ENCODE results near the gene FMN1. TPM values are rescaled to one million over a fixed set of nuclear protein-coding genes. Genes with fewer than 3 reads are reported as not detected.

The FMN1 gene
- total and polyA plus RNA-seq, 12 donors, result 0.22 to 5.5 (median 3.3) TPM

GRCh38 chr15:33051528-33051927 is 143.0 kb downstream of the FMN1 start:
- TF ChIP-seq, protein P1, sequence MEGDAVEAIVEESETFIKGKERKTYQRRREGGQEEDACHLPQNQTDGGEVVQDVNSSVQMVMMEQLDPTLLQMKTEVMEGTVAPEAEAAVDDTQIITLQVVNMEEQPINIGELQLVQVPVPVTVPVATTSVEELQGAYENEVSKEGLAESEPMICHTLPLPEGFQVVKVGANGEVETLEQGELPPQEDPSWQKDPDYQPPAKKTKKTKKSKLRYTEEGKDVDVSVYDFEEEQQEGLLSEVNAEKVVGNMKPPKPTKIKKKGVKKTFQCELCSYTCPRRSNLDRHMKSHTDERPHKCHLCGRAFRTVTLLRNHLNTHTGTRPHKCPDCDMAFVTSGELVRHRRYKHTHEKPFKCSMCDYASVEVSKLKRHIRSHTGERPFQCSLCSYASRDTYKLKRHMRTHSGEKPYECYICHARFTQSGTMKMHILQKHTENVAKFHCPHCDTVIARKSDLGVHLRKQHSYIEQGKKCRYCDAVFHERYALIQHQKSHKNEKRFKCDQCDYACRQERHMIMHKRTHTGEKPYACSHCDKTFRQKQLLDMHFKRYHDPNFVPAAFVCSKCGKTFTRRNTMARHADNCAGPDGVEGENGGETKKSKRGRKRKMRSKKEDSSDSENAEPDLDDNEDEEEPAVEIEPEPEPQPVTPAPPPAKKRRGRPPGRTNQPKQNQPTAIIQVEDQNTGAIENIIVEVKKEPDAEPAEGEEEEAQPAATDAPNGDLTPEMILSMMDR (IDR thresholded peaks at IDR 0.05), result no peak
- no peaks in the 10 kb centered on the region for H3K4me1 ChIP-seq
- intact Hi-C loops (cut with DNase I), result no loop called here
- H3K9me3 ChIP-seq, result peaks cover 0 to 17% (median 0%) of the 10 kb centered on the region in 11 donors
- no peaks in the 10 kb centered on the region for H3K36me3 ChIP-seq
- no peak for DNase-seq
- H3K27ac ChIP-seq, result no peak overlapping the region
- H3K27me3 ChIP-seq, result no peaks in the 10 kb centered on the region
- no peak for ATAC-seq
- WGBS, 2 donors, result 65 to 68% methylated on average over 5 of the region's 5 CpGs
- no peak overlapping the region for H3K4me3 ChIP-seq

- intact Hi-C loops (cut with DNase I), result no loop called here
- 69 to 88% methylated on average over 2 of the region's 2 CpGs for WGBS, 2 donors
- no peak for DNase-seq
Measured at GRCh38 chr15:33048255-33048654, 146.3 kb downstream of the FMN1 start.

DNA sequence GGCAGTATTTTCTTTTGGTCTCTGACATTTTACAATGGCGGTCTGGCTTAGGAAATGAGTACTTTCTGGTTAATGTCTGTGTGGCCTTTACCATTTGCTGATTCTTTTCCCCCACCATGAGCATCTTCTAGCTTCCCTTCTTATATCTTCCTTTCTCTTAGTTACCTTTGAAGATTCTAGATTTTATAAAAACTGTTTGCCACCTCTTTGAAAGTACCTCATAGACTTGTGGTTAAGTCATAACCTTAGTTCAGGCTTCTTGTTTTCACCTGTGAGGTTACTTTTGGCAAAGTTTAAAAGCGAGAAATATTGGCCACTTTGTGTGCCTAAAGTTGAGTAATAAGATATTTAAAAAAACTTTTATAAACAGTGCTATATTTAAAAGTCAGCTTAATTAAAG is 147.4 kb downstream of the FMN1 start:
- Histone ChIP-seq H3K27me3 (no peaks in the 10 kb centered on the region), H3K9me3 (peaks cover 0 to 28% (median 2%) of the 10 kb centered on the region in 11 donors), H3K27ac (no peak overlapping the region), H3K4me1 (no peaks in the 10 kb centered on the region), H3K36me3 (no peaks in the 10 kb centered on the region), H3K4me3 (no peak overlapping the region)
- intact Hi-C loops (cut with DNase I), result no loop called here
- no peak for ATAC-seq
- TF ChIP-seq, protein P1 (IDR thresholded peaks at IDR 0.05), result no peak
- WGBS, 2 donors, result 84 to 85% methylated on average over 2 of the region's 2 CpGs
- no peak for DNase-seq

More at GRCh38 chr15:33048255-33048654, 146.3 kb downstream of the FMN1 start:
- TF ChIP-seq, protein P1 (IDR thresholded peaks at IDR 0.05), result no peak
- Histone ChIP-seq H3K27ac (no peak overlapping the region), H3K4me1 (no peaks in the 10 kb centered on the region), H3K27me3 (no peaks in the 10 kb centered on the region), H3K4me3 (no peak overlapping the region), H3K9me3 (peaks cover 0 to 24% (median 2%) of the 10 kb centered on the region in 11 donors), H3K36me3 (no peaks in the 10 kb centered on the region)
- ATAC-seq, result no peak

DNA sequence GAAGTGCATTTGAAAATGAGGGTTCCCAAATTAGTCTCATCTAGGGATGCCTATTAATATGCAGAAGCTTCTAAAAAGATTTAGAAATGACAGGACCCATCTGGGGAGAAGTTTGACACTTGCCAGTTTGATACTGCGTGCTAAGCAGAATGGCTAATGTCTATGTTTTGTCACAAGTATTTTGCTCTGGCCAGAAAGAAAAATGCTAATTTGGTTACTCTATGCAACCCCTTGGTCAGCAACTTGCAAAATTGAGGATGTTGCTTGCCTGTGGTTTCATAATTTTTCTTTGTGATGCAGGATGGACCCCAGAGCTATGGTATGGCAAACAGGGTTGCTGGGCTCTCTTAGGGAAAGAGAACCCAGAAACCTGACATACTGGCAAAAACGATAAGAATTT is 148.2 kb downstream of the FMN1 start:
- peaks cover 0 to 28% (median 2%) of the 10 kb centered on the region in 11 donors for H3K9me3 ChIP-seq
- no peak for DNase-seq
- WGBS, 2 donors, result 67 to 82% methylated on average over 2 of the region's 2 CpGs
- no peaks in the 10 kb centered on the region for H3K4me1 ChIP-seq
- TF ChIP-seq, protein P1 (IDR thresholded peaks at IDR 0.05), result no peak
- H3K27ac ChIP-seq, result no peak overlapping the region
- no peaks in the 10 kb centered on the region for H3K36me3 ChIP-seq
- intact Hi-C loops (cut with DNase I), result no loop called here
- H3K4me3 ChIP-seq, result no peak overlapping the region
- no peak for ATAC-seq
- no peaks in the 10 kb centered on the region for H3K27me3 ChIP-seq
